Chondrocyte (in vitro differentiated cells): ENCODE results near the gene PTPRK. TPM values are rescaled to one million over a fixed set of nuclear protein-coding genes. Genes with fewer than 3 reads are reported as not detected.

ENCODE experiments used
- DNase-seq: peaks from one replicate; pipeline ENCODE4 v3.0.0; 2021; ENCODE audit warnings: mixed read lengths, low spot score
- H3K27ac Mint-ChIP-seq: one replicate; pipeline ENCODE4 v1.8.0; 2021; ENCODE audit warnings: mild to moderate bottlenecking, moderate library complexity, mixed read lengths; ENCODE audit not compliant: unreplicated experiment
- H3K27me3 Mint-ChIP-seq: 2 replicates; pipeline ENCODE4 v1.8.0; 2021; ENCODE audit warnings: low read depth, mixed read lengths
- H3K36me3 Mint-ChIP-seq: 2 replicates; pipeline ENCODE4 v1.8.0; 2021; ENCODE audit warnings: low read depth, mixed read lengths
- H3K4me1 Mint-ChIP-seq: 2 replicates; pipeline ENCODE4 v1.8.0; 2021; ENCODE audit warnings: low read depth, mild to moderate bottlenecking, mixed read lengths
- H3K4me3 Mint-ChIP-seq: one replicate; pipeline ENCODE4 v1.8.0; 2021; ENCODE audit warnings: mild to moderate bottlenecking, moderate library complexity, mixed read lengths; ENCODE audit not compliant: unreplicated experiment
- H3K9me3 Mint-ChIP-seq: 2 replicates; pipeline ENCODE4 v1.8.0; 2021; ENCODE audit warnings: low read depth, mixed read lengths
- CTCF ChIP-seq: fragments of 200-600 bp; sonication (generic); IDR thresholded peaks from 2 replicates; pipeline ENCODE4 v1.5.0; 2021; ENCODE audit warnings: antibody characterized with exemption, mild to moderate bottlenecking, moderate library complexity
- total RNA-seq: library from RNA; stranded (reverse); gene quantifications from 3 replicates; pipeline ENCODE4 v1.2.1, GENCODE V29; 2021

The PTPRK gene
- total RNA-seq, 1 donor from 2014 or later = 63.3 TPM

GRCh38 chr6:128172081-128172480, 348.3 kb downstream of the PTPRK start:
- H3K27me3 Mint-ChIP-seq = no peaks in the 10 kb centered on the region
- no peaks in the 10 kb centered on the region for H3K36me3 Mint-ChIP-seq
- TF ChIP-seq CTCF = no peak
- no peak for DNase-seq
- H3K4me3 Mint-ChIP-seq = no peak overlapping the region
- H3K27ac Mint-ChIP-seq = no peak overlapping the region
- no peaks in the 10 kb centered on the region for H3K9me3 Mint-ChIP-seq
- H3K4me1 Mint-ChIP-seq = peaks cover 31% of the 10 kb centered on the region

GRCh38 chr6:128171182-128171581, 349.2 kb downstream of the PTPRK start:
- H3K9me3 Mint-ChIP-seq = no peaks in the 10 kb centered on the region
- no peak for TF ChIP-seq CTCF
- no peaks in the 10 kb centered on the region for H3K27me3 Mint-ChIP-seq
- no peak overlapping the region for H3K27ac Mint-ChIP-seq
- DNase-seq = no peak
- peaks cover 33% of the 10 kb centered on the region for H3K4me1 Mint-ChIP-seq
- H3K4me3 Mint-ChIP-seq = no peak overlapping the region
- H3K36me3 Mint-ChIP-seq = no peaks in the 10 kb centered on the region

GRCh38 chr6:128168244-128168643, 352.2 kb downstream of the PTPRK start:
- DNase-seq = no peak
- Mint-ChIP-seq H3K9me3 (no peaks in the 10 kb centered on the region), H3K27me3 (no peaks in the 10 kb centered on the region), H3K4me1 (peaks cover 35% of the 10 kb centered on the region), H3K27ac (no peak overlapping the region), H3K36me3 (no peaks in the 10 kb centered on the region), H3K4me3 (no peak overlapping the region)
- no peak for TF ChIP-seq CTCF

- no peak overlapping the region for H3K4me3 Mint-ChIP-seq
- no peak for DNase-seq
- no peaks in the 10 kb centered on the region for H3K9me3 Mint-ChIP-seq
- H3K4me1 Mint-ChIP-seq = peaks cover 29% of the 10 kb centered on the region
- peak overlapping the region; percentile 17 for H3K27ac Mint-ChIP-seq
- no peak for TF ChIP-seq CTCF
- no peaks in the 10 kb centered on the region for H3K27me3 Mint-ChIP-seq
- no peaks in the 10 kb centered on the region for H3K36me3 Mint-ChIP-seq
These were observed 352.8 kb downstream of the PTPRK start for GRCh38 chr6:128167552-128167951.

- DNase-seq = no peak
- TF ChIP-seq CTCF = no peak
- no peaks in the 10 kb centered on the region for H3K9me3 Mint-ChIP-seq
- no peaks in the 10 kb centered on the region for H3K27me3 Mint-ChIP-seq
- H3K4me3 Mint-ChIP-seq = no peak overlapping the region
- H3K4me1 Mint-ChIP-seq = peaks cover 14% of the 10 kb centered on the region
- no peak overlapping the region for H3K27ac Mint-ChIP-seq
- no peaks in the 10 kb centered on the region for H3K36me3 Mint-ChIP-seq
These were observed 356.1 kb downstream of the PTPRK start for GRCh38 chr6:128164254-128164653.
